GM19023 (cell line): Measurements from ENCODE around the gene CRYBA4.
A peak's percentile ranks its signal among the peaks of the same experiment; 100 is the strongest.
"Not testable (repeated sequence)": the region's sequence is repeated elsewhere in the genome, so short reads cannot be mapped to it uniquely, and the experiment has no call there.

Source experiments
- ATAC-seq: cut with Tn5 transposase; IDR thresholded peaks from one replicate; pipeline ENCODE4 v1.9.1; 2021; ENCODE audit warnings: mild to moderate bottlenecking, moderate library complexity; ENCODE audit not compliant: unreplicated experiment

CRYBA4 gene

DNA sequence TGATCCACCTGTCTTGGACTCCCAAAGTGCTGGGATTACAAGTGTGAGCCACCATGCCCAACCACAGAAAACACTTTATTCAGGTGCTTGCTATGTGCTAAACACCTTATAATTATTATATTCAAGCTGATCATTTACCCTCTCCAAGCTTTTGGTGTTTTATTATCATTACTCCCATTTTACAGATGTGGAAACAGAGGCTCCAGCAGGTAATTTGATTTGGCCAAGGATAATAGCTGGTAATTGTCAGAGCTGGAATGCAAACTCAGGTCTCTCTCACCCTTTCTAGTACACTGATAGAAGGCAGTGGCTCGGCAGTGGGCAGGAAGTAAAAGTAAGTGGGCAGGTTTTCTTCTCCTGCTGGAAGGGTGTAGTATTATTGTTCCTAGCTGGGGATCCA lies 28.0 kb upstream of the CRYBA4 start:
- no peak for ATAC-seq

DNA sequence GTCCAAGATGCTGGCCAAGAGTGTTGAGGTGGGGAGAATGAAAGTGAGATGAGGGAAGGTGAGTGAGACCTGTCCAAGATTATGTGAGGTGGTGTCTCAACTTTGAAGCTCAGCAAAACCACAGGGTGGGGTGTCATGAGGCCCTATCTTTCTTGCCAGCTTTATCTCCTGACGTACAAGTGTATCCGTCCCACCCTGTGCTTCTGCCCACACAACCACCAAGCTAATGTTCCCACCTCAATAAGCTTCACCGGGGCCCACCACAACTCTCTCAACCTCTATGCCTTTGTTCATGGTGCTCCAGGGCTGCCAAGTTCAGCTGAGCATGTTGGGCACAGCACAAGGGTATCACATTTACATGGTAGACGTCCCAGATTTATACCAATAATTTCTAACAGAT lies 24.7 kb upstream of the CRYBA4 start:
- ATAC-seq, result no peak

DNA sequence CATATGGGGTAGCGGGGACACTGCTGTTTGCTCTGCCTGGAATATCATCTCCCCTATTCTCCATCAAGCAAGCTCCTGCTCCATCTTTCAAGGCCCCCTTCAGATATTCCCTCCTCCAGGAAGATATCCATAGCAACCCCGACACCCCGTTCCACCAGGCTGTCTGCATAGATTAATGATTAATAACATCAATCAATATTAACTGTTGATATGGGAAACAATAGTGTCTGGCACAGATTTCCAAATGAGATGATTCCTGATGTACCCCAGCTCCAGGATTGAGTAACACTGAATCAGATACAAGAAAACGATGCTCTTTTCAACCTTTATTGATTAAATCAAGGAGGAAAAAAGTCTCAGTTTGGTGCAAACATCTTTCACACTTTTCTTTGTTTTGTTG lies 24.3 kb upstream of the CRYBA4 start:
- no peak for ATAC-seq

DNA sequence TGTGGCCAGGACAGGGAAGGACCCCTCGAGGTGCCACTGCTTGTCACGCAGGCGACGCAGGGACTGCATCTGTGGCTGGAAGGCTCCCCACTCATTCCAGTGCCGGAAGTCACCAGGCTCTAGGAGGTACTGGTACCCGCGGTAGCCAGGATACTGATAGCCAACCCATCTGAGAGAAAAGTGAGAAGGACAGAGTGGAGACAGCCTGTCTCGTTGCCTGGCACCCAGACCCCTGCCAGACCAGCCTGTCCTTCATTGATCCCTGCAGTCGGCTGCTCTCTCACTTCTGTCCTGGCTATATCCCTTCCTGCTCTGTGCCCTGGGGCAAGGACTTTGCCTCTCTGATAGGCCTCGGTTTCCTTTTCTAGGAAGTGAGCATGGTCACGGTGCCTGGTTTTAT lies 22.3 kb upstream of the CRYBA4 start:
- ATAC-seq, result no peak

DNA sequence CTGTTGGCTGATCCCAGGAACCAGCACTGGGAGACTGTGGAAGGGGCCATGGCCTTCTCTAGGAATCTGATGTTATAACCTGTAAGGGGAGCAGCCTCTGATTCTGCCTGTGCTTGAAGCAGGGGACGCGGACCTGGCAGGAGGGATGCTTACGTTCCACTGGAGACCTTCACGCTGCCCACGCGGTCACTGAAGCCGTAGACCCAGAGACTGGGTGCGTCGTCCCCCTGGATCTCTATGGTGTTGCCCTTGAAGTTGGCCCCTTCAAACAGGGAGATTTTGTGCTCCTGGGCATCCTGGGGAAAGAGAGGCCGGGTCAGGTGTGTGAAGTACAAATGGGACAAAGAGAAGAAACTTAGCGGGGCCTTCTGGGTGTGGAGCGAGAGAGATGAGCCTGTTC lies 20.0 kb upstream of the CRYBA4 start:
- no peak for ATAC-seq

DNA sequence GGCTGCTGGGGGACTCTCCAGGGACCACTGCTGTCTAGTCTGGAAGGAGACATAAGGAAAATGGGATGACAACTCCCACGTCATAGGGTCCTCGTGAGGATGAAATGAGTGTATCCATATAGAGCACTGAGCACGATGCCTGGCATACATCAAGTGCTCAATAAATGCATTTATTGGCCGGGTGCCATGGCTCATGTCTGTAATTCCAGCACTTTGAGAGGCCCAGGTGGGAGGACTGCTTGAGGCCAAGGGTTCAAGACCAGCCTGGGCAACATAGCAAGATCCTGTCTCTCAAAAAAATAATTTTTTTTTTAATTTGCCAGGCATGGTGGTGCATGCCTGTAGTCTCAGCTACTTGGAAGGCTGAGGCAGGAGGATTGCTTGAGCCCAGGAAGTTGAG lies 19.6 kb upstream of the CRYBA4 start:
- ATAC-seq, result no peak

DNA sequence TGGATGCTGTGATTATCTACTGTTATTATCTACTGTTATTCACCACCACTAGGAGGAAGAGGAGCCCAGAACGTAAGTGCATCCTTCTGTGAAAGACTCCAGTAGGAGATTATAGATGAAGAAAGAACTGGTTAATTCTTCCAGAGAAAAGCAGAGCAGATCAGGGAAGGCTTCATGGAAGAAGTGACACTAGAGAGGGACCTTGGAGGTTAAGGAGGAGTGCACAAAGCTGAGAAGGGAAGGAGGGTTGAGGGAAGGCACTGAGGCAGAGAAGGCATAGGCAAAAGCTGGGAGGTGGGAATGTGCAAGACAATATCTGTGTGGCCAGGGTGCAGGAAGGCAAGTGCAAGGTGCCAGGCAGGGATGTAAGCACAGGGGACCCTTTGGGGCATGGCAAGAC lies 17.4 kb upstream of the CRYBA4 start:
- ATAC-seq, result no peak

DNA sequence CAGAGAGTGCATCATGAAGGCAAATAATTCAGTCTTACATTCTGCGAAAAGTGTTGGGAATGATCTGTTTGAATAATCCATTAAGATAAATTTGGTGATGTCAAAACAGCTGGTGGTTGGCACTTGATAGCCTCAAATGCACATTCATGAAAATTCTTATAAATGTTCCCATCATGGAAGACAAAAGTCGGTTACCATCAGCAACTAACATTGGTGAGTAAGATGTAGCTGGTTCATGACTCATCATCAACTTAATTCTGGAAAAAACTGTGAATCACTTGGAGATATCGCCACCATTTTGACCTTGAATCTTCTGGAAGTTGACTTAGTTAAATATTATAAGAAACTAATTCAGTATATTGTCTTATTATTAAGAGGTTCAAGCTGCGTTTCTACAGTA lies 15.2 kb upstream of the CRYBA4 start:
- ATAC-seq, result no peak

DNA sequence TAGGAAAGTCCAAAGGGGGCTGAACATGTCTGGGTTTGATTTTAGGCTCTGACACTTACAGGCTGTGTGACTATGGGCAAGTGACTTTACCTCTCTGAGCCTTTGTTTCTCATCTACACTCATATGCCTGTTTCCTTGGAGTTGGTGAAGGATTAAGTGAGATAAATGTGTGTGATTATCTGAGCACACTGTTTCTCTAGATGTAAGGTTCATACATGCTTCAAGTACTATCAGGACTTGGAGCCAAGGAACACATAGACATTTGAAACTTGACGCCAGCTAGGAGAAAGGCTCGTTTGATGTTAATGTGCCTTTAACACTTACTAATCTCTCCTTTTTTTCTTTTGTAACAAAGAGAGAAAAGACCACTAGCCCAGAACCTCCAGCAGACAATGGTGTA lies 13.6 kb upstream of the CRYBA4 start:
- ATAC-seq, result no peak

DNA sequence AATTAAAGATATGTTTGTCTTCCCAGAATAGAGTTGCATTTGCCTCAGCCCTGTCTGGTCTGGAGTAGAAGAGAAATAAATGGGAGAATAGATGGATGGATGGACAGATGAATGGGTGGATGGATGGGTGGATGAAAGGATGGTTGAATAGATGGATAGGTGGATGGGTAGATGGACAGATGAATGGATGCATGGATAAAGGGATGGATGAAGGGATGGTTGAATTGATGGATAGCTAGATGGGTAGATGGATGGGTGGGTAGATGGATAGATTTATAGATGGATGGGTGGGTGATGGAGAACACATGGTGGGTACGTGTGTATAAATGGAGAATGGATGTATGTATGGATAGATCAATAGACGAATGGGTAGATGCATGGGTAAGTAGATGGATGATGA lies 12.5 kb upstream of the CRYBA4 start:
- ATAC-seq, result no peak

DNA sequence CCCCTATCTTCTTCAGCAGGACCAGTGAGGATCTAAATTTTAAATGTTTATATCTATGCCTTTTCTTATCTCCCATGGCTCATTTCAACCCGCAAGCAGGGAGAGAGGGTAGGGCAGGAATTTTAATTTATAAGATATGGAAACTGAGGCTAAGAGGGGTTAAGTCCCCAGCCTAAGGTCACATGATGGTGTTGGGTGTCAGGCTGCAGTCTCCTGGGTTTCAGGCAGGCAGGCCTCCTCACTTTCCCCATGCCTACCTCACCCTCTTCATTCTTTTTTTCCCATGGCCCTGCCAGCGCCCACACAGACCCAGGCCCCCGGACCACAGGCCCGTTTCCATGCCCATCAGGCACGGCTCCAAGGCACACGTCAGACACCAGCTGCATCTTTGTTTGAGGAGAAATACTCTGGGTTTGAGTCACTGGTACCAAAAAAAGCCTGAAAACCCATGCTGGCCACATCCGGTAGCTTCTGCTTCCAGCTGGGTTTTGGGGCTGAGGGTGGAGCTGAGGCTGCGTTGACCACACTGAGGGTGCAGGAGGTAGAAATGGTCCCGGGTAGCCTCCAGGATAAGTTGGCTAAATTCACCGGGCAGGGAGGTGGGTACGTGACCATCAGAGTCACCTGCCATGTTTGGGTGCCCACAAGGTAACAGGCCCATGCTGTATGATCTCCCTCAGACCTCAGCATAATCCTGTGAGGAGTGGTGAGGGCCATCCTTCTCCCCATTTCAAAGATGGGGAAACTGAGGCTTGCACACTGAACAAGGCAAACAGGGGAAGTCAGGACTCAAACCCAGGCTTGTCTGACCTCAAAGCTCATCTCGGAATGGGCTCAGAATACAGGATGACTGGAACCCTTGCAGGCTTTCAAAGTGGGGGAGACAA lies 11.4 kb upstream of the CRYBA4 start:
- peak; percentile 79 for ATAC-seq

DNA sequence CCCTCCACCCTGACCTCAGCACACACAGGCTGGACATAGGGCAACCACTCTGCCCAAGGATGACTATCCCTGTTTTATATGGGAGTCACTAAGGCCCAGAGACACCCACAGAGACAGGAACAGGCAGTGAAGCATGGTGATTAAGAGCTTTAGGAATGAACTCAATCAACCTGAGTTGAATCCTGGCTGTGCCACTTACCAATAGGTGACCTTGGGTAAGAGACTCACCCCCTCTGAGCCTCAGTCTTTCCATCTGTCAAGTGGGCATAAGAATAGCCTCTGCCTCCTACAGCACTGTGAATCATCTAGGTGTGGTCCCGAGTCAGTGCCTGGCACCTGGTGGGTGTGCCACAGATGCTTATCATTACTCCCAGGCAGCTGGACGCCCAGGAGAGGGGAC lies 10.8 kb upstream of the CRYBA4 start:
- no peak for ATAC-seq

DNA sequence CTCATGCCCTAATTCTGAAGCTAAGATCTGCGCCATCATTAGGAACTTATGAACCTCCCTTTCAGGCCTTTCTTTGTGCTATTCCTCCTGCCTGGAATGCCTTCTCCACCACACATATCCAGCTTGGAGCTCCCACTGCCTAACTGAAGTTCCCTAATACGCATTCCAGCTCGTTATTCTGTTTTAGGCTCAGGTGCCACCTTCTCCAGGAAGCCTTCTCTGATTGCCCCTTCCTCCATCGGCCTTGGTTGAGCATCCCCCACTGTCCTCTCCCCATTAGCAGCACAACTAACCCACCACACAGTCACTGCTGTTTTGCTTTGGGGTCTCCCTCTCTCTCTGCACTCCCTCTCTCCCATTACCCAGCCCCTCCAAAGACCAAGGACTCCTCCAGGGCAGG lies 9.1 kb upstream of the CRYBA4 start:
- ATAC-seq, result no peak

DNA sequence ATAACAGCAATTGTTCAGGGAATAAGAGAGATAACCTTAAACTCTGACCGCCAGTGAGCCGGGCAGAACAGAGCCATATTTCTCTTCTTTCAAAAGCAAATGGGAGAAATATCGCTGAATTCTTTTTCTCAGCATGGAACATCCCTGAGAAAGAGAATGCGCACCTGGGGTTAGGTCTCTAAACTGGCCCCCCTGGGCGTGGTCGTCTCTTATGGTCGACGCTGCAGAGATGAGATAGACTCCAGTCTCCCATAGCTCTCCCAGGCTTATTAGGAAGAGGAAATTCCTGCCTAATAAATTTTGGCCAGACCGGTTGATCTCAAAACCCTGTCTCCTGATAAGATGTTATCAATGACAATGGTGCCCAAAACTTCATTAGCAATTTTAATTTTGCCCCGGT lies 8.0 kb upstream of the CRYBA4 start:
- not testable (repeated sequence) for ATAC-seq

DNA sequence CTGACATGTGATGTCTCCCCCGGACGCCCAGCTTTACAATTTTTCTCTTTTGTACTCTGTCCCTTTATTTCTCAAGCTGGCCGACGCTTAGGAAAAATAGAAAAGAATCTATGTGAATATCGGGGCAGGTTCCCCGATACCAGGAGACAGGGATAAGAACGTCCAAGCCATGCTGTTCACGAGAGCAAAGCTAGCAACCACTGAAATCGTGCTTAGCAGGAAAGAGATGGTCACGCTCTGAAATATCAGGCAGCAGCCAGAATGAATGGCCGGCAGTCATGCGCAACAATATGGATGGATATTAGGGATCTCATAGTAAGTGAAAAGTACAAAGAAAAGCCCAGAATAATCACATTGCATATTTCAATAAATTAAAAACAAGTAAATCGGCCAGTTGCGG lies 7.4 kb upstream of the CRYBA4 start:
- no peak for ATAC-seq

DNA sequence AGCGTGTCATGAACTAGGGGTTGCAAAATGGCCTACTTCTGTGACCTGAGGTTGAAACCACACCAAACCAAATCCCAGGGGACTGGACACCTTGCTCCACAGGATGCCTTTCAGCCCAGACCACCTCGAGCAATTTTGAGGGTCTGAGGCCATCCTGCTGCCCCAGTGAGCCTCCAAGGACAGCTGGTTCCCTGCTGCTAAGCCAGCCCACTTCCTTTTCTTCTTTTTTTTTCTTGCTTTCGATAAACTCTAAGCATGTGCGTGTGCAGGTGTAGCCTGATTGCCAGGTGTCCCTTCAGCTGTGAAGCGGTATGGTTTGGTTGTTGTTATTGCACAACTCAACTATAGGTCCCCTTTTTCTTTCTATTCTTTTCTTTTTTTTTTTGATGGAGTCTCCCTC lies 6.6 kb upstream of the CRYBA4 start:
- peak; percentile 45 for ATAC-seq

DNA sequence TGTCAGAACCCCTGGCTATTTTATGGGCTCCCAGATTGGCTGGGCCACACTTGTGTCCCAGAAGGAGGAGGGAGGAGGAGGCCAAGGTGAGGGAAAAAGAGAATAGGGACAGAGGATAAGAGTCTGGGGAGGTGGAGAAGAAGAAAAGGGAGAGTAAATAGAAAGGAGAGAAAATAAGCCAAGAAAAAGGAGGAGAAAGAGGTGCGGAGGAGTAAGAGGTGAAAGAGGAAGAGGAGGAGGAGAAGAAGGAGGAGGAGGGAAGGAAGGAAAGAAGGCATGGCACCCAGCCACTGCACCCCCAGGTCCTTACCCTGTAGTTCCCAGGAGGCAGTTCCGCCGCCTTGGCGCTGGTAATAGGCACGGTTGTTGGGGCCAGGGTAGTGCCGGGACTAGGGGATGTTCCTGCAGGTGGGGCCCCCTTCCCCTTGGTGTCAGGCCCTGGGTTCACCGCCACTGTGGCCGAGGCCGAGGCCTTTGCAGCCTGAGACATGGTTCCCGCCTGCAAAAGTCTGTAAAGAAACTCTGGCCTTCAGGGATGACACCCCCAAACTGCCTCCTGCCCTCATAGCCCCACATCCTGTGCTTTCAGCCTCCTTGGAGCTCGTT lies 5.8 kb upstream of the CRYBA4 start:
- ATAC-seq, result no peak

DNA sequence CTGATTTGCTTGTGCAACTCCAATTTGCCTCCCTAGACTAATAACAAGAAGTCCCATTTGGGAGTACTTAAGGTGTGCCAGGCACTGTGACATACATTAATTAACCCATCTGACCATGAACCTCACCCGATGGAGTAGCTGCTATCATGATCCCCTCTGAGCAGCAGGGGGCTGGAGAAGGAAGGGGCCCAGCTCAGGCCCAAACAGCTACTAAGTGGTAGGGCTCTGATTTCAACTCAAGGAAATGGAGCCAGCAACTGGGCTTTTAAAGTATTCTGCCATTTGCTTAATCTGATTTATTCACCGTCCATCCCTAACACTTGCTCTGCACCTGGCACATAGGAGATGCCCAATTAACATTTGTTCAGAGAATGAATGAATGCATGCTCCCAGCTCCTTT lies 5.1 kb upstream of the CRYBA4 start:
- no peak for ATAC-seq

DNA sequence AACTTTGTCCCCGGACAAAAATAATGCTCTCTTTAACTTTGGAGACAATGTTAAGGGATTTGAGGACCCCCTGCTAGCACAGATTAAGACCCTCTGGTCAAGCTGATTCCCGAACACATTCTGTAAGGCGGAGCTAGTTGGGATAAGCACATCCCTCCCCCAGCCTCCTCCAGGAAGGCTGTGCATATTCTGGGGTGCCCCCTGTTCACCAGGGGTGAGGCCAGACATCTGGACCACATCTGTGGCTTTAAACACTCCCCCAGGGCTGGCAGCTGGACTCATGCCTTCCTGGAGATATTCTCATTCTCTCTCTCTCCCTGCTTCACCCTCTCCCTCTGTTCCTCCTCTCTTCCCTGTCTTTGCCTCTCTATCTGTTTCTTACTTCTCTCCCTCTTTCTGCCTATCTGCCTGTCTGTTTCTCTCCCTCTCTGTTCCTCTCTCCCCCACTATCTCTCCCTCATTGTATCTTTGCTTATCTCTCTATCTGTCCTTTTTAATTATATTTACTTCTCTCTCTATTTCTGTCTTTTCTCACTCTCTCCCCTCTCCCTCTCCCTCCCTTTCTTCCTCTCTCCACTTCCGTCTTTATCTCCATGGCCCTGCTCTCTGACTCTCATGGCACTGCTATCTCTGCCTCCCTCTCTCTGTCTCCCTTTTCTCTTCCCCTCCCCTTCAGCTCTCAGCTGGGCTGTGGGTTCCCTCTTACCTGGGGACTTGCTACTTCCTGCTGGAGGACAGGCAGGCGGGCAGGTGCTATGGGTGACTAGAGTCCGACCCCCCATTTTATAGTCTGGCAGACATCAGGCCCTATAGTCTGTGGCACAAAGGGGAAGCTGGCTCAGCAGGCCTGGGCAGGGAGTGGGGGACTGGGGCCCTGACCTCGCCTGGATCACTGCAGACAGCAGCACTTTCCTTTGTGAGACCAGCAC lies 4.2 kb upstream of the CRYBA4 start, which contains the start of gene CRYBB1:
Gene CRYBB1, minus strand, starts transcription at position 757 of the 929 bp plus-strand sequence. CDS start 1,708 bp downstream, outside the sequence.
- ATAC-seq, result no peak

DNA sequence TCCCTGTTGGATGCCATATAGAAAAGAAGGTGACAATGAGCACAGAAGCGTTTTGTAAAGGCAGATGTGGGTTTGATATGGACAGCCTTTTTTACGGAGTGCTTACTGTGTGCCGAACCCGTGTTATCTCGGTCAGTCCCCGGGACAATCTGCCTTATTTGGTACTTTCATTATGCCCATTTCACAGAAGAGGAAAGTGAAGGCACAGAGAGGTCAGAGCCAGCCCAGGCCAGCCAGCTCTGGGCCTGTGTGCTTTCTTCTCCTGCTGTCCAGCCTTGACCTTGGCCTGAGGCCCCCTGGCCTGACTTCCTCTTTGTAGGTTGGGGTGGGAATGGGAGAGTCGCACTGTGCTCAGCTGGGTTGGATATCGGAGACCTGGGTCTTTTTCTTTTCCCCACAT lies 3.3 kb upstream of the CRYBA4 start:
- ATAC-seq, result no peak

DNA sequence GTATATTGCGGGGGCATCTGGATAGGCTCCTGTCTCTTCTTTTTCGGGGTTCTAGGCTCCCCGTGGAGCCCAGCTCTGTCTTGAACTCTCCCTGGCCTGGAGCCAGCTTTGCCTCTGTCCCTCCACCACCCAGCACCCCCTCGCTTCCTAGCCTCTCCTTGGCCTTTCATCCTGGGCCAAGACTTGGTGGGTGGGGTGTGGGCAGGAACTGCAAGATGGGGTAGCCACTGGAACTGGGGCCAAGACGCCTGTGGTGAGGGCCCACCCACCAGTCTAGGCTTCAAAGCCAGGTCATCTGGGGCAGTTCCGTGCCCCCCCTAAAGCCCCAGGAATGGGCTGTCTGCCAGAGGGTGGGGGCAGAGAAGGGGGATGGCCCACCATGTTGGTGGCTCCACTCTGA lies 2.3 kb upstream of the CRYBA4 start:
- no peak for ATAC-seq
